ENCODE results near the gene NLRC5. TPM values are rescaled to one million over a fixed set of nuclear protein-coding genes. Genes with fewer than 3 reads are reported as not detected.
"Not testable (repeated sequence)": the region's sequence is repeated elsewhere in the genome, so short reads cannot be mapped to it uniquely, and the experiment has no call there.

NLRC5 gene
- total RNA-seq, 4 donors from 2014 or later: 21.8 to 52.4 (median 32.0) TPM

- DNase-seq (ENCODE audit: low spot score in 2 of 2): no peak
- H3K4me3 ChIP-seq (ENCODE audit: low read depth, poor library complexity, severe bottlenecking): no peak overlapping the region
- no peak for TF ChIP-seq POLR2A (IDR thresholded peaks at IDR 0.05)
- TF ChIP-seq, protein P1, sequence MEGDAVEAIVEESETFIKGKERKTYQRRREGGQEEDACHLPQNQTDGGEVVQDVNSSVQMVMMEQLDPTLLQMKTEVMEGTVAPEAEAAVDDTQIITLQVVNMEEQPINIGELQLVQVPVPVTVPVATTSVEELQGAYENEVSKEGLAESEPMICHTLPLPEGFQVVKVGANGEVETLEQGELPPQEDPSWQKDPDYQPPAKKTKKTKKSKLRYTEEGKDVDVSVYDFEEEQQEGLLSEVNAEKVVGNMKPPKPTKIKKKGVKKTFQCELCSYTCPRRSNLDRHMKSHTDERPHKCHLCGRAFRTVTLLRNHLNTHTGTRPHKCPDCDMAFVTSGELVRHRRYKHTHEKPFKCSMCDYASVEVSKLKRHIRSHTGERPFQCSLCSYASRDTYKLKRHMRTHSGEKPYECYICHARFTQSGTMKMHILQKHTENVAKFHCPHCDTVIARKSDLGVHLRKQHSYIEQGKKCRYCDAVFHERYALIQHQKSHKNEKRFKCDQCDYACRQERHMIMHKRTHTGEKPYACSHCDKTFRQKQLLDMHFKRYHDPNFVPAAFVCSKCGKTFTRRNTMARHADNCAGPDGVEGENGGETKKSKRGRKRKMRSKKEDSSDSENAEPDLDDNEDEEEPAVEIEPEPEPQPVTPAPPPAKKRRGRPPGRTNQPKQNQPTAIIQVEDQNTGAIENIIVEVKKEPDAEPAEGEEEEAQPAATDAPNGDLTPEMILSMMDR (IDR thresholded peaks at IDR 0.05): peak in 1 of 3 donors; percentile 14
- intact Hi-C loops (cut with DNase I; ENCODE audit: low total_unique reads): no loop called here
- WGBS, 2 donors: 63 to 72% methylated on average over 9 of the region's 9 CpGs
Measured at GRCh38 chr16:57060323-57061083, 71.1 kb downstream of the NLRC5 start.

DNA sequence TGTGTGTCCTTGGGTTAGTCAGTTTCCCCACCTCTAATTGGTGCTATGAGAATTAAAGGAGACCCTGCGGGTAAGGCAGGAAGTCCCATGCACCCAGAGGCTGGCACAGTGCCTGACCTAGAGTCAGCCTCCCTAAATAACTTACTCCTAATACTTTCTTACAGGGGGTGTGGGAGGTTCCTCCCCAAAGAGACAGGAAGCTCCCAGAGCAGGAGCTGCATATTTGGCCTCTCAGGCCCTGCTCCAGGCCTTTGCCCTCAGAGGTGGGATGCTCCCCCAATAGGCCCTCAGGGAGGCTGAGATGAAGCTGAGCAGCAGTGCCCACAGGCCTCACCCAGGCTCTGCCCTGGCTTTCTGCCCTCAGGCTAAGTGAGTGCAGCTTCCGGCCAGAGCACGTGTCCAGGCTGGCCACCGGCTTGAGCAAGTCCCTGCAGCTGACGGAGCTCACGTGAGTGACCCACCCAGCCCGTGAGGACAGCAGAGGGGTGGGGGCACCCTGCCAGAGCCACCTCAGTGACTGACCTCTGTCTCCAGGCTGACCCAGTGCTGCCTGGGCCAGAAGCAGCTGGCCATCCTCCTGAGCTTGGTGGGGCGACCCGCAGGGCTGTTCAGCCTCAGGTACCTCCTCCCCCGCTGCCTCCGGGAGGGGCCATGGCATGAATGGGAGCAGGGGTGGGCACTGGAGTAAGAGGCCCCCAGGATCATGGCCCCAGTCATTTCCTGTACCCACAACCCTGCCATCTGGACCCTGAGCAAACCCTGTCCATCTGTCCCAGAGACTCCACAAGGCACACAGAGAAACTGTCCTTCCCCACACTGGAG, 71.9 kb downstream of the NLRC5 start:
- TF ChIP-seq POLR2A (IDR thresholded peaks at IDR 0.05): no peak
- TF ChIP-seq, protein P1 (IDR thresholded peaks at IDR 0.05): no peak

GRCh38 chr16:57062329-57062728, 73.0 kb downstream of the NLRC5 start:
- DNase-seq (ENCODE audit: low spot score in 2 of 2): no peak
- intact Hi-C loops (cut with DNase I; ENCODE audit: low total_unique reads): no loop called here
- 71 to 75% methylated on average over 8 of the region's 8 CpGs for WGBS, 2 donors
- H3K4me3 ChIP-seq (ENCODE audit: low read depth, poor library complexity, severe bottlenecking): no peak overlapping the region
- TF ChIP-seq, protein P1 (IDR thresholded peaks at IDR 0.05): no peak
- no peak for TF ChIP-seq POLR2A (IDR thresholded peaks at IDR 0.05)

More for the DNA sequence above, 71.9 kb downstream of the NLRC5 start:
- intact Hi-C loops (cut with DNase I; ENCODE audit: low total_unique reads): no loop called here
- 20 to 44% methylated on average over 10 of the region's 11 CpGs for WGBS, 2 donors
- peak; percentile 81 to 96 for DNase-seq (ENCODE audit: low spot score in 2 of 2)
- no peak overlapping the region for H3K4me3 ChIP-seq (ENCODE audit: low read depth, poor library complexity, severe bottlenecking)

DNA sequence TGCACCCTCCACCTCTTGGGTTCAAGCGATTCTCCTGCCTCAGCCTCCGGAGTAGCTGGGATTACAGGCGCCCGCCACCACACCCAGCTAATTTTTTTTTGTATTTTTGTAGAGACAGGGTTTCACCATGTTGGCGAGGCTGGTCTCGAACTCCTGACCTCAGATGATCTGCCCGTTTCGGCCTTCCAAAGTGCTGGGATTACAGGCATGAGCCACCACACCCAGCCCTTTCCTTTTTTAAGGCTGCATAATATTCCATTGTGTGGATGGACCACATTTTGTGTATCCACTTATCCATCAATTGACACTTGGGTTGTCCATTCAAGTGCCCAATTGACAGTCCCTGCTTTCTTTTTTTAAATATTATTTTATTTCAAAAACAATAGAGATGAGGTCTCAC, 73.8 kb downstream of the NLRC5 start:
- intact Hi-C loops (cut with DNase I; ENCODE audit: low total_unique reads); H3K4me3 ChIP-seq (ENCODE audit: low read depth, poor library complexity, severe bottlenecking); DNase-seq (ENCODE audit: low spot score in 2 of 2): not testable (repeated sequence)
- 89 to 91% methylated on average over 8 of the region's 8 CpGs for WGBS, 2 donors

DNA sequence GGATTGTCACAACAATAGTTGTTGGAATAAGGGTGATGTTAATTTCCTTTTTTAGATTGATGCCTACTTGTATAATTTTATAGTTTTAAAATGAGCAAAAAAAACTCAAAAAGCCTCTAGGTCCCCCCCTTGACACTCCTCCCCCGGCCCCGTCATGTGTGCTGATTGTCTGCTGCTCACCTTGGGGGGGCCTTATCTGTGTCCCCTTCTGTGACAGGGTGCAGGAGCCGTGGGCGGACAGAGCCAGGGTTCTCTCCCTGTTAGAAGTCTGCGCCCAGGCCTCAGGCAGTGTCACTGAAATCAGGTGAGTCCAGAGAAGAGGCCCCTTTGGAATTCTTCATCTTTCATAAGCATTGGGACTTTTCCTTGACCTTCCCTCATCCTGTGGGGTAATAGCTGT, 75.6 kb downstream of the NLRC5 start:
- DNase-seq (ENCODE audit: low spot score in 2 of 2): no peak
- no peak overlapping the region for H3K4me3 ChIP-seq (ENCODE audit: low read depth, poor library complexity, severe bottlenecking)
- TF ChIP-seq, protein P1 (IDR thresholded peaks at IDR 0.05): no peak
- no peak for TF ChIP-seq POLR2A (IDR thresholded peaks at IDR 0.05)
- intact Hi-C loops (cut with DNase I; ENCODE audit: low total_unique reads): no loop called here
- WGBS, 2 donors: 90% methylated on average over 5 of the region's 5 CpGs

DNA sequence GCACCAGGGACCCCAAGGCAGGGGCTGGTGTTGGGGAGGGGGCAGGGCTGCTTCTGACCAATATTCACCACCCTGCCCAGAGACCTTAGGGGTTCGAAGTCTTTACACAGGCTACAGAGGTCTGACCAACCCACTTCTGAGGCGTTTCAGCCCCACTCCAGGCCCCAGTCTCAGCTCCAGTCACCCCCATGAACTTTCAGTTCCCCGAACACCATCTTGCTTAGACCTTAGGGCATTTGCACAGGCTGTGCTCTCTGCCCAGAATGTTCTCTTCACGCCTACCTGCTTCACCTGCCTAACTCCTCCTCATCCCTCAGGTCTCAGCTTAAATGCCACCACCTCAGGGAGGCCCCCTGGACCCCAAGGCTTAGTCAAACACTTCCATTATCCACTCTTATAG, 77.3 kb downstream of the NLRC5 start:
- H3K4me3 ChIP-seq (ENCODE audit: low read depth, poor library complexity, severe bottlenecking): no peak overlapping the region
- no peak for TF ChIP-seq POLR2A (IDR thresholded peaks at IDR 0.05)
- TF ChIP-seq, protein P1 (IDR thresholded peaks at IDR 0.05): no peak
- 83 to 95% methylated on average over 4 of the region's 4 CpGs for WGBS, 2 donors
- no peak for DNase-seq (ENCODE audit: low spot score in 2 of 2)
- intact Hi-C loops (cut with DNase I; ENCODE audit: low total_unique reads): no loop called here

Data from lower leg skin (tissue), 4 donors.